Endothelial cell of umbilical vein (primary cell): ENCODE measurements around the gene PVRIG.

Source experiments
- FOS ChIP-seq: IDR thresholded peaks from 2 replicates; pipeline ENCODE4 v1.6.1; 2011; ENCODE audit warnings: mild to moderate bottlenecking, low read length, moderate library complexity, borderline replicate concordance; ENCODE audit not compliant: insufficient read depth
- POLR2A ChIP-seq: IDR thresholded peaks from 2 replicates; pipeline ENCODE4 v1.6.1; 2012; ENCODE audit warnings: low read depth, mild to moderate bottlenecking, control low read depth, low read length
- TF ChIP-seq, protein P1 (sequence below), 2 donors: IDR thresholded peaks; 1 replicate in 1 of 2; 2 replicates in 1 of 2; pipeline ENCODE4 v1.5.1; 2011; ENCODE audit warnings: low read length in 2 of 2, mild to moderate bottlenecking in 2 of 2, moderate library complexity in 2 of 2, control low read depth in 1 of 2, inconsistent platforms in 1 of 2, low read depth in 1 of 2; ENCODE audit not compliant: insufficient read depth in 1 of 2; ENCODE audit errors: extremely low read depth in 1 of 2
- TF ChIP-seq, protein P2 (sequence below): IDR thresholded peaks from 2 replicates; pipeline ENCODE4 v1.6.1; 2011; ENCODE audit not compliant: insufficient read depth, insufficient read length

DNA sequence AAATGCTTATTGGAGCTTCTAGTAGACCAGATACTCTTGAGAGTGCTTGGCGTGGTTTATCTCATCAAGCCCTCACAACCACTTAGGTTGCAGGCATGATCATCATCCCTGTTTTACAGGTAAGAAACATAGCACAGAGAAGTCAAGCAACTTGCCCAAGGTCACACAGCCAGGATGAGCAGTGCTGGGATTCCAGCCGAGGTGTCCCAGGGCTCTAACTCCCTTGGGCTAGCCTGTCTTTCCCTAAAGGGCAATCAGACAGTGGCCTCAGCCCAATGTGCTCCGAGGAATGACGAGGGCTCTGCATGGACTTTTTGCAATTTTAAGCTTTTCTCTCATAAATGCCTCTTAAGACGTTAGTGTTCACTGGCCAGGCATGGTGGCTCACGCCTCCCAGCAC, 47.9 kb downstream of the PVRIG start:
- TF ChIP-seq, protein P1, sequence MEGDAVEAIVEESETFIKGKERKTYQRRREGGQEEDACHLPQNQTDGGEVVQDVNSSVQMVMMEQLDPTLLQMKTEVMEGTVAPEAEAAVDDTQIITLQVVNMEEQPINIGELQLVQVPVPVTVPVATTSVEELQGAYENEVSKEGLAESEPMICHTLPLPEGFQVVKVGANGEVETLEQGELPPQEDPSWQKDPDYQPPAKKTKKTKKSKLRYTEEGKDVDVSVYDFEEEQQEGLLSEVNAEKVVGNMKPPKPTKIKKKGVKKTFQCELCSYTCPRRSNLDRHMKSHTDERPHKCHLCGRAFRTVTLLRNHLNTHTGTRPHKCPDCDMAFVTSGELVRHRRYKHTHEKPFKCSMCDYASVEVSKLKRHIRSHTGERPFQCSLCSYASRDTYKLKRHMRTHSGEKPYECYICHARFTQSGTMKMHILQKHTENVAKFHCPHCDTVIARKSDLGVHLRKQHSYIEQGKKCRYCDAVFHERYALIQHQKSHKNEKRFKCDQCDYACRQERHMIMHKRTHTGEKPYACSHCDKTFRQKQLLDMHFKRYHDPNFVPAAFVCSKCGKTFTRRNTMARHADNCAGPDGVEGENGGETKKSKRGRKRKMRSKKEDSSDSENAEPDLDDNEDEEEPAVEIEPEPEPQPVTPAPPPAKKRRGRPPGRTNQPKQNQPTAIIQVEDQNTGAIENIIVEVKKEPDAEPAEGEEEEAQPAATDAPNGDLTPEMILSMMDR (IDR thresholded peaks at IDR 0.05; ENCODE audit: extremely low read depth in 1 of 2, insufficient read depth in 1 of 2, low read depth in 1 of 2, low read length in 2 of 2): no peak
- TF ChIP-seq, protein P2, sequence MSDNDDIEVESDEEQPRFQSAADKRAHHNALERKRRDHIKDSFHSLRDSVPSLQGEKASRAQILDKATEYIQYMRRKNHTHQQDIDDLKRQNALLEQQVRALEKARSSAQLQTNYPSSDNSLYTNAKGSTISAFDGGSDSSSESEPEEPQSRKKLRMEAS: no peak
- TF ChIP-seq POLR2A: no peak
- TF ChIP-seq FOS: no peak
